Neural cell (in vitro differentiated cells): Measurements from ENCODE around the gene KCNIP4. TPM values are rescaled to one million over a fixed set of nuclear protein-coding genes. Genes with fewer than 3 reads are reported as not detected.

Source experiments
- H2AFZ ChIP-seq: fragments of 200-600, 300-800 bp; sonication (generic), shearing (Covaris generic); 2 replicates; pipeline ENCODE4 v1.6.0; 2014; ENCODE audit warnings: low read depth, mild to moderate bottlenecking, antibody characterized with exemption, low read length, moderate library complexity
- H3F3A ChIP-seq: fragments of 200-600 bp; shearing (Covaris generic); 2 replicates; pipeline ENCODE4 v1.6.1; 2016; ENCODE audit warnings: mild to moderate bottlenecking, moderate library complexity, mixed read lengths, antibody characterized with exemption, low read length; ENCODE audit not compliant: insufficient read depth, poor library complexity, severe bottlenecking
- H3K27ac ChIP-seq: fragments of 200-600, 300-800 bp; sonication (generic), shearing (Covaris generic); 2 replicates; pipeline ENCODE4 v1.5.1; 2014; ENCODE audit warnings: mild to moderate bottlenecking, low read length, moderate library complexity
- H3K27me3 ChIP-seq: fragments of 300-800, 200-600 bp; sonication (generic), shearing (Covaris generic); 2 replicates; pipeline ENCODE4 v1.6.0; 2014; ENCODE audit warnings: mild to moderate bottlenecking, low read depth, low read length, moderate library complexity; ENCODE audit not compliant: insufficient read depth
- H3K36me3 ChIP-seq: fragments of 300-800, 200-600 bp; sonication (generic), shearing (Covaris generic); 2 replicates; pipeline ENCODE4 v1.5.1; 2014; ENCODE audit warnings: mild to moderate bottlenecking, antibody characterized with exemption, low read length, moderate library complexity; ENCODE audit not compliant: insufficient read depth
- H3K4me2 ChIP-seq: fragments of 300-800, 200-600 bp; sonication (generic), shearing (Covaris generic); 2 replicates; pipeline ENCODE4 v1.6.0; 2014; ENCODE audit warnings: mild to moderate bottlenecking, low read length
- H3K4me3 ChIP-seq: fragments of 300-800, 200-600 bp; sonication (generic), shearing (Covaris generic); 2 replicates; pipeline ENCODE4 v1.5.1; 2014; ENCODE audit warnings: mild to moderate bottlenecking, low read length, moderate library complexity
- H3K79me2 ChIP-seq: fragments of 200-600 bp; shearing (Covaris generic); replicated peaks from 2 replicates; pipeline ENCODE4 v1.6.0; 2014; ENCODE audit warnings: mild to moderate bottlenecking, low read length, moderate library complexity; ENCODE audit not compliant: insufficient read depth
- H3K9ac ChIP-seq: fragments of 300-800, 200-600 bp; sonication (generic), shearing (Covaris generic); 2 replicates; pipeline ENCODE4 v1.6.1; 2016; ENCODE audit warnings: mild to moderate bottlenecking, low read length, mixed read lengths
- H3K9me2 ChIP-seq: fragments of 200-600 bp; shearing (Covaris generic); 2 replicates; pipeline ENCODE4 v1.6.1; 2016; ENCODE audit warnings: mild to moderate bottlenecking, low read length, mixed read lengths; ENCODE audit not compliant: insufficient read depth
- H3K9me3 ChIP-seq: fragments of 200-600, 300-800 bp; sonication (generic), shearing (Covaris generic); 2 replicates; pipeline ENCODE4 v1.6.1; 2016; ENCODE audit warnings: mild to moderate bottlenecking, mixed run types, low read length, moderate library complexity, mixed read lengths
- H4K20me1 ChIP-seq: fragments of 200-600 bp; shearing (Covaris generic); 2 replicates; pipeline ENCODE4 v1.6.1; 2016; ENCODE audit warnings: mild to moderate bottlenecking, mixed run types; ENCODE audit not compliant: insufficient read depth
- CTCF ChIP-seq: fragments of 450-650 bp; IDR thresholded peaks from 2 replicates; pipeline ENCODE4 v1.5.1; 2014; ENCODE audit warnings: antibody characterized with exemption, mild to moderate bottlenecking, moderate library complexity; ENCODE audit not compliant: poor library complexity, severe bottlenecking
- EP300 ChIP-seq: fragments of 450-650 bp; conservative IDR thresholded peaks from 2 replicates; pipeline ENCODE4 v1.6.1; 2014; ENCODE audit warnings: antibody characterized with exemption, mild to moderate bottlenecking, moderate library complexity; ENCODE audit not compliant: poor library complexity, severe bottlenecking
- EZH2 ChIP-seq: fragments of 200-600, 300-800 bp; shearing (Covaris generic), sonication (generic); IDR thresholded peaks from 2 replicates; pipeline ENCODE4 v1.6.1; 2014; ENCODE audit warnings: antibody characterized with exemption, low read length, borderline replicate concordance, mild to moderate bottlenecking; ENCODE audit not compliant: insufficient read depth, poor library complexity, severe bottlenecking
- MXI1 ChIP-seq: fragments of 450-650 bp; conservative IDR thresholded peaks from 2 replicates; pipeline ENCODE4 v1.6.1; 2014; ENCODE audit warnings: antibody characterized with exemption, mild to moderate bottlenecking; ENCODE audit not compliant: poor library complexity, severe bottlenecking
- POLR2AphosphoS5 ChIP-seq: IDR thresholded peaks from 2 replicates; pipeline ENCODE4 v1.6.1; 2012
- RAD21 ChIP-seq: fragments of 450-650 bp; conservative IDR thresholded peaks from 2 replicates; pipeline ENCODE4 v1.6.1; 2014; ENCODE audit warnings: antibody characterized with exemption, mild to moderate bottlenecking, moderate library complexity
- REST ChIP-seq: IDR thresholded peaks from 2 replicates; pipeline ENCODE4 v1.6.1; 2012; ENCODE audit warnings: borderline replicate concordance
- SMC3 ChIP-seq: fragments of 450-650 bp; conservative IDR thresholded peaks from 2 replicates; pipeline ENCODE4 v1.6.1; 2014; ENCODE audit warnings: antibody characterized with exemption, mild to moderate bottlenecking, moderate library complexity; ENCODE audit not compliant: poor library complexity
- TAF1 ChIP-seq: IDR thresholded peaks from 2 replicates; pipeline ENCODE4 v1.6.1; 2012; ENCODE audit warnings: low read depth
- polyA plus RNA-seq: library from polyadenylated mRNA; depleted of rRNA; stranded (reverse); fragments of >200 nt; gene quantifications from 2 replicates; pipeline ENCODE4 v1.2.3, GENCODE V29; 2014

The KCNIP4 gene
- polyA plus RNA-seq, 1 donor from 2014 or later: 22.8 TPM

GRCh38 chr4:21749412-21749811 is 199.2 kb downstream of the KCNIP4 start:
- Histone ChIP-seq H3K9me3 (no peaks in the 10 kb centered on the region), H3F3A (no peaks in the 10 kb centered on the region), H3K9me2 (no peaks in the 10 kb centered on the region), H4K20me1 (no peaks in the 10 kb centered on the region), H3K36me3 (no peaks in the 10 kb centered on the region), H3K9ac (no peak overlapping the region), H3K4me2 (no peak overlapping the region), H2AFZ (no peak overlapping the region), H3K79me2 (no peaks in the 10 kb centered on the region), H3K27ac (no peak overlapping the region), H3K4me3 (no peak overlapping the region), H3K27me3 (no peaks in the 10 kb centered on the region)
- TF ChIP-seq REST: no peak
- TF ChIP-seq CTCF: no peak

- H3K27ac ChIP-seq: no peak overlapping the region
- TF ChIP-seq CTCF (no peak), POLR2AphosphoS5 (no peak), MXI1 (no peak), REST (no peak), EP300 (no peak), TAF1 (no peak), RAD21 (no peak), SMC3 (no peak), EZH2 (no peak)
- no peaks in the 10 kb centered on the region for H3K27me3 ChIP-seq
- no peaks in the 10 kb centered on the region for H3F3A ChIP-seq
- H3K4me3 ChIP-seq: no peak overlapping the region
- H3K9me2 ChIP-seq: no peaks in the 10 kb centered on the region
- no peak overlapping the region for H2AFZ ChIP-seq
- no peaks in the 10 kb centered on the region for H3K79me2 ChIP-seq
- no peak overlapping the region for H3K4me2 ChIP-seq
- no peak overlapping the region for H3K9ac ChIP-seq
- H3K36me3 ChIP-seq: no peaks in the 10 kb centered on the region
- H3K9me3 ChIP-seq: no peaks in the 10 kb centered on the region
- H4K20me1 ChIP-seq: no peaks in the 10 kb centered on the region
These were observed 204.5 kb downstream of the KCNIP4 start for GRCh38 chr4:21744046-21744445.
